HG02870 (cell line): ENCODE results near the gene CDK6.

Experiments
- ATAC-seq: cut with Tn5 transposase; IDR thresholded peaks from one replicate; pipeline ENCODE4 v1.9.1; 2021; ENCODE audit warnings: mild to moderate bottlenecking, moderate library complexity; ENCODE audit not compliant: unreplicated experiment

CDK6 gene

GRCh38 chr7:92652536-92652935, 183.8 kb downstream of the CDK6 start:
- ATAC-seq = no peak

- no peak for ATAC-seq
Measured at GRCh38 chr7:92650391-92650790, 186.0 kb downstream of the CDK6 start.

- ATAC-seq = peak; percentile 81
Measured at GRCh38 chr7:92648067-92648466, 188.3 kb downstream of the CDK6 start.

GRCh38 chr7:92647652-92648051, 188.7 kb downstream of the CDK6 start:
- no peak for ATAC-seq

GRCh38 chr7:92647011-92647625, 189.3 kb downstream of the CDK6 start:
- ATAC-seq = no peak

GRCh38 chr7:92645114-92646061, 191.0 kb downstream of the CDK6 start:
- no peak for ATAC-seq

GRCh38 chr7:92644406-92645113, 191.8 kb downstream of the CDK6 start:
- ATAC-seq = no peak

GRCh38 chr7:92643821-92644220, 192.6 kb downstream of the CDK6 start:
- ATAC-seq = no peak

GRCh38 chr7:92641921-92642511, 194.4 kb downstream of the CDK6 start:
- ATAC-seq = peak; percentile 90

GRCh38 chr7:92639966-92640365, 196.4 kb downstream of the CDK6 start:
- no peak for ATAC-seq

- no peak for ATAC-seq
Measured at GRCh38 chr7:92639213-92639896, 197.0 kb downstream of the CDK6 start.

GRCh38 chr7:92636018-92636560, 200.3 kb downstream of the CDK6 start:
- ATAC-seq = no peak

GRCh38 chr7:92635538-92635937, 200.8 kb downstream of the CDK6 start:
- no peak for ATAC-seq

GRCh38 chr7:92634924-92635519, 201.4 kb downstream of the CDK6 start:
- ATAC-seq = peak; percentile 32

- ATAC-seq = no peak
Measured at GRCh38 chr7:92634205-92634604, 202.2 kb downstream of the CDK6 start.

- no peak for ATAC-seq
Measured at GRCh38 chr7:92633211-92633906, 203.0 kb downstream of the CDK6 start.

- ATAC-seq = no peak
Measured at GRCh38 chr7:92632791-92633190, 203.6 kb downstream of the CDK6 start.

GRCh38 chr7:92631850-92632487, 204.4 kb downstream of the CDK6 start:
- peak; percentile 6 for ATAC-seq
